ENCODE results near the gene GRIN1.
A peak's percentile ranks its signal among the peaks of the same experiment; 100 is the strongest.

The GRIN1 gene

GRCh38 chr9:137166380-137167229 lies 27.7 kb downstream of the GRIN1 start:
- Histone ChIP-seq H3K4me3 (replicated peaks; ENCODE audit: low read depth, low read length) (no peak overlapping the region), H3K36me3 (ENCODE audit: control insufficient read depth, insufficient read depth, low read length) (no peaks in the 10 kb centered on the region), H3K27me3 (replicated peaks; ENCODE audit: control insufficient read depth, insufficient read depth, low read length) (no peaks in the 10 kb centered on the region; the same call in 1 of the 2 replicates)
- DNase-seq (ENCODE audit: extremely low read depth, insufficient read length) = no peak
- TF ChIP-seq, protein P1, sequence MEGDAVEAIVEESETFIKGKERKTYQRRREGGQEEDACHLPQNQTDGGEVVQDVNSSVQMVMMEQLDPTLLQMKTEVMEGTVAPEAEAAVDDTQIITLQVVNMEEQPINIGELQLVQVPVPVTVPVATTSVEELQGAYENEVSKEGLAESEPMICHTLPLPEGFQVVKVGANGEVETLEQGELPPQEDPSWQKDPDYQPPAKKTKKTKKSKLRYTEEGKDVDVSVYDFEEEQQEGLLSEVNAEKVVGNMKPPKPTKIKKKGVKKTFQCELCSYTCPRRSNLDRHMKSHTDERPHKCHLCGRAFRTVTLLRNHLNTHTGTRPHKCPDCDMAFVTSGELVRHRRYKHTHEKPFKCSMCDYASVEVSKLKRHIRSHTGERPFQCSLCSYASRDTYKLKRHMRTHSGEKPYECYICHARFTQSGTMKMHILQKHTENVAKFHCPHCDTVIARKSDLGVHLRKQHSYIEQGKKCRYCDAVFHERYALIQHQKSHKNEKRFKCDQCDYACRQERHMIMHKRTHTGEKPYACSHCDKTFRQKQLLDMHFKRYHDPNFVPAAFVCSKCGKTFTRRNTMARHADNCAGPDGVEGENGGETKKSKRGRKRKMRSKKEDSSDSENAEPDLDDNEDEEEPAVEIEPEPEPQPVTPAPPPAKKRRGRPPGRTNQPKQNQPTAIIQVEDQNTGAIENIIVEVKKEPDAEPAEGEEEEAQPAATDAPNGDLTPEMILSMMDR (IDR thresholded peaks at IDR 0.05; ENCODE audit: insufficient read depth, low read length, poor library complexity, severe bottlenecking) = no peak

- Histone ChIP-seq H3K27me3 (replicated peaks; ENCODE audit: control insufficient read depth, insufficient read depth, low read length) (no peaks in the 10 kb centered on the region; the same call in 1 of the 2 replicates), H3K36me3 (ENCODE audit: control insufficient read depth, insufficient read depth, low read length) (no peaks in the 10 kb centered on the region), H3K4me3 (replicated peaks; ENCODE audit: low read depth, low read length) (no peak overlapping the region)
- TF ChIP-seq, protein P1 (IDR thresholded peaks at IDR 0.05; ENCODE audit: insufficient read depth, low read length, poor library complexity, severe bottlenecking) = no peak
- DNase-seq (ENCODE audit: extremely low read depth, insufficient read length) = no peak
These were observed 28.4 kb downstream of the GRIN1 start for GRCh38 chr9:137167277-137167746.

DNA sequence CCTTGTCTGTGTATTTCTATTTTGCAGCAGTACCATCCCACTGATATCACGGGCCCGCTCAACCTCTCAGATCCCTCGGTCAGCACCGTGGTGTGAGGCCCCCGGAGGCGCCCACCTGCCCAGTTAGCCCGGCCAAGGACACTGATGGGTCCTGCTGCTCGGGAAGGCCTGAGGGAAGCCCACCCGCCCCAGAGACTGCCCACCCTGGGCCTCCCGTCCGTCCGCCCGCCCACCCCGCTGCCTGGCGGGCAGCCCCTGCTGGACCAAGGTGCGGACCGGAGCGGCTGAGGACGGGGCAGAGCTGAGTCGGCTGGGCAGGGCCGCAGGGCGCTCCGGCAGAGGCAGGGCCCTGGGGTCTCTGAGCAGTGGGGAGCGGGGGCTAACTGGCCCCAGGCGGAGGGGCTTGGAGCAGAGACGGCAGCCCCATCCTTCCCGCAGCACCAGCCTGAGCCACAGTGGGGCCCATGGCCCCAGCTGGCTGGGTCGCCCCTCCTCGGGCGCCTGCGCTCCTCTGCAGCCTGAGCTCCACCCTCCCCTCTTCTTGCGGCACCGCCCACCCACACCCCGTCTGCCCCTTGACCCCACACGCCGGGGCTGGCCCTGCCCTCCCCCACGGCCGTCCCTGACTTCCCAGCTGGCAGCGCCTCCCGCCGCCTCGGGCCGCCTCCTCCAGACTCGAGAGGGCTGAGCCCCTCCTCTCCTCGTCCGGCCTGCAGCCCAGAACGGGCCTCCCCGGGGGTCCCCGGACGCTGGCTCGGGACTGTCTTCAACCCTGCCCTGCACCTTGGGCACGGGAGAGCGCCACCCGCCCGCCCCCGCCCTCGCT lies 29.0 kb downstream of the GRIN1 start:
- H3K4me3 ChIP-seq (replicated peaks; ENCODE audit: low read depth, low read length) = peak overlapping the region; percentile 43
- DNase-seq (ENCODE audit: extremely low read depth, insufficient read length) = no peak
- no peaks in the 10 kb centered on the region; the same call in 1 of the 2 replicates for H3K27me3 ChIP-seq (replicated peaks; ENCODE audit: control insufficient read depth, insufficient read depth, low read length)
- H3K36me3 ChIP-seq (ENCODE audit: control insufficient read depth, insufficient read depth, low read length) = no peaks in the 10 kb centered on the region
- TF ChIP-seq, protein P1 (IDR thresholded peaks at IDR 0.05; ENCODE audit: insufficient read depth, low read length, poor library complexity, severe bottlenecking) = no peak

DNA sequence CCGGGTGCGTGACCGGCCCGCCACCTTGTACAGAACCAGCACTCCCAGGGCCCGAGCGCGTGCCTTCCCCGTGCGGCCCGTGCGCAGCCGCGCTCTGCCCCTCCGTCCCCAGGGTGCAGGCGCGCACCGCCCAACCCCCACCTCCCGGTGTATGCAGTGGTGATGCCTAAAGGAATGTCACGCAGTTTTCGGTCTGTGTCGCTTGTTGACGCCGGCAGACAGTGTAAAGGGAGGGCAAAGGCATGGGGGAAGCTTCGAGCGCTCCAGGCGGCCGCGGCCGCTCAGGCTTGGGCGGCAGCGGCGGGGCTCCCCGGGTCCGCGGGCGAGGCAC lies 29.6 kb downstream of the GRIN1 start:
- TF ChIP-seq, protein P1 (IDR thresholded peaks at IDR 0.05; ENCODE audit: insufficient read depth, low read length, poor library complexity, severe bottlenecking) = no peak
- no peaks in the 10 kb centered on the region for H3K36me3 ChIP-seq (ENCODE audit: control insufficient read depth, insufficient read depth, low read length)
- H3K4me3 ChIP-seq (replicated peaks; ENCODE audit: low read depth, low read length) = peak overlapping the region; percentile 58
- no peak for DNase-seq (ENCODE audit: extremely low read depth, insufficient read length)
- no peaks in the 10 kb centered on the region; the same call in 1 of the 2 replicates for H3K27me3 ChIP-seq (replicated peaks; ENCODE audit: control insufficient read depth, insufficient read depth, low read length)

DNA sequence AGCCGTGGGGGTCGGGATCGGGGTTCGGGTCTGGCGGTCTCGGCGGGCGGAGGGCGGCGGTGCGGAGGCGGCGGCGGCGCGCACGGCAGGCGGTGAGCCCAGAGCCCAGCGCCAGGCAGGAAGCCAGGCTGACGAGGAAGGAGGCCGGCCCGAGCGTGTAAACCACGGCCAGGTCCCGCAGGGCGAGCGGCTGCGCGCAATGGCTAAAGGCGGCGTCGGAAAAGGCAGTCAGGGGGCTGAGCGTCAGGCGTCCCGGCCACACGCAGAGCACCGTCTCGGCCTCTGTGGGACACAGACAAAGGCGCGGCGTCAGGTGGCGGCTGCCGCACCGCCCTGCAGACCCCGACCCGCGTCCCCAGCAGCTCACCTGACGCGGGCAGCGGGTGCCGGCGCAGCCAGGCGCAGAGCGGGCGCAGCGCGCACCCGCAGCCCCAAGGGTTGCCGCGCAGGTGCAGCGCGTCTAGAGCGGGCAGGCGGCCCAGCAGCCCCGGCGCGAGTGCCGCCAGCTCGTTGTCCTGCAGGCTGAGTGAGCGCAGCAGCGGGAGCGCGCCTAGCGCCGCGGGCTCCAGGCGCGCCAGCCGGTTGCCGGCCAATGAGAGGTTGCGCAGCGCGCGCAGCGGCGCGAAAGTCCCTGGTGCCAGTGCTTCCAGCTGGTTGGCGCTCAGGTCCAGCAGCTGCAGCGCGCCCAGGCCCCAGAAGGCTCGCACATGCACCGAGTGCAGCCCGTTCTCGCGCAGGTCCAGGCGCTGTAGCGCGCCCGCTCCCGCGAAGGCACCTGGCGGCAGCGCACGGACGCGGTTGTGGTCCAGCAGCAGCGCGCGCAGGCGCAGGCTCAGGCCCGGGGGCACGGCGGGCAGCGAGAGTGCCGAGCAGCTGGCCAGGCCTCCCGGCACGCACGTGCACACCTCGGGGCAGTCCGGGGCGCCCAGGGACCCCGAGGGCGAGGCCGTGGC lies 30.2 kb downstream of the GRIN1 start:
- Histone ChIP-seq H3K4me3 (replicated peaks; ENCODE audit: low read depth, low read length) (peak overlapping the region; percentile 58), H3K27me3 (replicated peaks; ENCODE audit: control insufficient read depth, insufficient read depth, low read length) (no peaks in the 10 kb centered on the region; the same call in 1 of the 2 replicates), H3K36me3 (ENCODE audit: control insufficient read depth, insufficient read depth, low read length) (no peaks in the 10 kb centered on the region)
- TF ChIP-seq, protein P1 (IDR thresholded peaks at IDR 0.05; ENCODE audit: insufficient read depth, low read length, poor library complexity, severe bottlenecking) = no peak
- DNase-seq (ENCODE audit: extremely low read depth, insufficient read length) = peak; percentile 82
